ENCODE data around the gene STRN3. TPM values are rescaled to one million over a fixed set of nuclear protein-coding genes. Genes with fewer than 3 reads are reported as not detected.
"Not testable (repeated sequence)": the region's sequence is repeated elsewhere in the genome, so short reads cannot be mapped to it uniquely, and the experiment has no call there.

The STRN3 gene
- total RNA-seq, 2 experiments from 2014 or later: 21.8 to 24.1 TPM

GRCh38 chr14:31004007-31004406 is 22.2 kb downstream of the STRN3 start:
- POLR2A ChIA-PET; ATAC-seq (ENCODE audit: low read depth); H3K27ac Mint-ChIP-seq; H3K27me3 Mint-ChIP-seq; H3K9me3 Mint-ChIP-seq; H3K4me1 Mint-ChIP-seq; DNase-seq; H3K4me3 Mint-ChIP-seq: not testable (repeated sequence)
- peaks cover 41% of the 10 kb centered on the region for H3K36me3 Mint-ChIP-seq

DNA sequence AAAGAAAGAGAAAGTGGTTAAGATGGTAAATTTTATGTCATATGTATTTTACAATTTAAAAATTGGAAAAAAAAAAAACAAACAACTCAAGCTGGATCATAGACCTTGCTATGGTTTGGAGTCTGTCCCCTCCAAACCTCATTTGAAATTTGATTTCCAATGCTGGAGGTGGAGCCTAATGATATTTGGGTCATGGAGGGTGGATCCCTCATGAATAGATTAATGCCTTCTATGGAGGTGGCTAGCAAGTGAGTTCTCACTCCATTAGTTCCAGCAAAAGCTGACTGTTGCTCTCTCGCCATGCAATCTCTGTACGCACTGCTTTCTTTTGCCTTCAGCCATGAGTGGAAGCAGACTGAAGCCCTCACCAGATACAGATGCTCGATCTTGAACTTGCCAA is 22.9 kb downstream of the STRN3 start:
- ATAC-seq (ENCODE audit: low read depth) (no peak), DNase-seq (no peak)
- H3K4me1 Mint-ChIP-seq: peaks cover 10% of the 10 kb centered on the region
- peaks cover 48% of the 10 kb centered on the region for H3K36me3 Mint-ChIP-seq
- no peaks in the 10 kb centered on the region for H3K27me3 Mint-ChIP-seq
- POLR2A ChIA-PET: interaction anchor here (1.1 to 1.4 kb wide), 2 partner anchors 11 to 23 kb away, joined by 3 read pairs; partner anchors contain the start of gene STRN3
- H3K4me3 Mint-ChIP-seq: no peak overlapping the region
- peaks cover 7% of the 10 kb centered on the region for H3K9me3 Mint-ChIP-seq
- no peak overlapping the region for H3K27ac Mint-ChIP-seq

DNA sequence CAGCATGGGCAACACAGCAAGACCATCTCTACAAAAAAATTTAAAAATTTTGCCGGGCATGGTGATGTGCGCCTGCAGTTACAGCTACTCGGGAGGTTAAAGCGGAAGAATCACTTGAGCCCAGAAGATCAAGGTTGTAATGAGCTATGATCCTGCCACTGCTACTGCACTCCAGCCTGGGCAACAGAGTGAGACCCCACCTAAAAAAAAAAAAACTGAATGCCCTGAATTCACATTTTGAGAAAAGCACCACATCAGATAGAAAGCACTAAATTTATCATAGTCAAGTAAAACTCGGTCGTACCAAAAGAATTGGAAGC is 24.9 kb downstream of the STRN3 start:
- no peak for DNase-seq
- Mint-ChIP-seq H3K27me3 (no peaks in the 10 kb centered on the region), H3K9me3 (peaks cover 10% of the 10 kb centered on the region), H3K4me3 (no peak overlapping the region), H3K4me1 (peaks cover 10% of the 10 kb centered on the region), H3K36me3 (peaks cover 54% of the 10 kb centered on the region), H3K27ac (no peak overlapping the region)
- POLR2A ChIA-PET: no interaction called here
- ATAC-seq (ENCODE audit: low read depth): no peak

DNA sequence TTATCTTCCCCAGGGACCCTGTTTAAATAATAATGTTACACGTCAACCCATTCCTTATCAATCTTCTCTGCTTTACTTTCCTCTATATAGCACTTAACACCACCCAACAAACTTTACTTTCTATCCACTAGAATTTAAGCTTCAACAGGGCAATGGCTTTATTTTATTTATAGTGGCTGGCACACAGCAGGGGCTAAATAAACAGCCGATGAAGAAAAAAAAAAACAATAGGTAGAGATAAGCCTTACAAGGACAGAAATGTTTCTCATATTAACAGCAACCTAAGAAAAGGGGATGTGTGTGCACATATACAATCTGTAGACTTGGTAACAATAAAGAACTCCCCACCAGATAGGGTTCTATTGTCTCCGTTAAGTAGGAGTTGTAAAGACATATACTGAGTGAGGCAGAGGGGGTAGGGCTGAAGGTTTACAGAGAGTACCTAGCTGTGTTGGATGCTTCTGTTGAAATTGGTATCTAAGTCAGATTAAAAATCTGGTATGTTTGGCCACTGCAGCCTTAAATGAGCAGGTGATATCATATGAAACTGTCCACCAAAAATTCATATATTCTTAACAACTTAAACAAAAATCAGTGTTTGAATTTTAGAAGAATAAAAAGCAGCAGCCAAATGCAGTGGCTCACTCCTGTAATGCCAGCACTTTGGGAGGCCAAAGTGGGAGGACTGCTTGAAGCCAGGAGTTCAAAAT is 25.4 kb downstream of the STRN3 start:
- Mint-ChIP-seq H3K27me3 (no peaks in the 10 kb centered on the region), H3K4me3 (no peak overlapping the region), H3K36me3 (peaks cover 54% of the 10 kb centered on the region), H3K4me1 (peaks cover 10% of the 10 kb centered on the region), H3K27ac (no peak overlapping the region), H3K9me3 (peaks cover 10% of the 10 kb centered on the region)
- DNase-seq (no peak), ATAC-seq (ENCODE audit: low read depth) (no peak)
- POLR2A ChIA-PET: no interaction called here

GRCh38 chr14:30999038-30999773 is 27.0 kb downstream of the STRN3 start:
- no peak for ATAC-seq (ENCODE audit: low read depth)
- H3K4me1 Mint-ChIP-seq: peaks cover 12% of the 10 kb centered on the region
- H3K27me3 Mint-ChIP-seq: no peaks in the 10 kb centered on the region
- POLR2A ChIA-PET: no interaction called here
- H3K36me3 Mint-ChIP-seq: peaks cover 50% of the 10 kb centered on the region
- no peak for DNase-seq
- no peak overlapping the region for H3K4me3 Mint-ChIP-seq
- no peak overlapping the region for H3K27ac Mint-ChIP-seq
- H3K9me3 Mint-ChIP-seq: peaks cover 10% of the 10 kb centered on the region

DNA sequence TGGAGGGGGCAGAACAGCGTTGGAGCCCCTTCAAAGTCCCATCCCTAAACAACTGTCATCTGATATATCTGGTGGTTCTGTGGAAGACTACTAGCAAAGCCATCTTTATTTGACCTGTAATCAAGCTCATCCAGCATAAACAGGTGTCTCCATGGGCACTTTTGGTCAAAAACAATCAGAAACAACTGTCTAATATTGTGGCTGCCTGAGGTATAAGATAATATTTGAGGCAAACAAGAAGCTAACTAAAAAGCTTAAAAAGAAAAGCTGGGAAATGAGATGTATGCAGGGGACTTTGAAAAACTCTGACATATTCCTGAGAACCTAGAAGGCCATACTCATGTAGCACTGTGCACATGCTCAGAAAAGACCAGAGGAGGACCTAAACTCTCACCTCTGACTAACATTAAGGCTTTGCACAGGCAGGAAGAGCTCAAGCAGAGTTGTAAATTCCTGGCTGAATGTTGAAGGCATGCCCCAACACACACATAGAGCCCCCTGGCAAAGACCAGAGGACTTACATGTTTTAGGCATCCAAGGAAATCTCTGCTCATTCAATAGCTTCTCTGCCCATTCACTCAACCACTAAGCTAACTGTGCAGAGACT is 28.0 kb downstream of the STRN3 start:
- DNase-seq: no peak
- H3K4me1 Mint-ChIP-seq: peaks cover 10% of the 10 kb centered on the region
- H3K4me3 Mint-ChIP-seq: no peak overlapping the region
- ATAC-seq (ENCODE audit: low read depth): no peak
- POLR2A ChIA-PET: no interaction called here
- H3K36me3 Mint-ChIP-seq: peaks cover 48% of the 10 kb centered on the region
- H3K27ac Mint-ChIP-seq: no peak overlapping the region
- no peaks in the 10 kb centered on the region for H3K27me3 Mint-ChIP-seq
- peaks cover 10% of the 10 kb centered on the region for H3K9me3 Mint-ChIP-seq

GRCh38 chr14:30996892-30997659 is 29.1 kb downstream of the STRN3 start:
- no peak overlapping the region for H3K27ac Mint-ChIP-seq
- POLR2A ChIA-PET: no interaction called here
- H3K27me3 Mint-ChIP-seq: no peaks in the 10 kb centered on the region
- no peak for ATAC-seq (ENCODE audit: low read depth)
- H3K4me1 Mint-ChIP-seq: peaks cover 6% of the 10 kb centered on the region
- H3K4me3 Mint-ChIP-seq: no peak overlapping the region
- H3K9me3 Mint-ChIP-seq: peaks cover 10% of the 10 kb centered on the region
- DNase-seq: no peak
- peaks cover 43% of the 10 kb centered on the region for H3K36me3 Mint-ChIP-seq

DNA sequence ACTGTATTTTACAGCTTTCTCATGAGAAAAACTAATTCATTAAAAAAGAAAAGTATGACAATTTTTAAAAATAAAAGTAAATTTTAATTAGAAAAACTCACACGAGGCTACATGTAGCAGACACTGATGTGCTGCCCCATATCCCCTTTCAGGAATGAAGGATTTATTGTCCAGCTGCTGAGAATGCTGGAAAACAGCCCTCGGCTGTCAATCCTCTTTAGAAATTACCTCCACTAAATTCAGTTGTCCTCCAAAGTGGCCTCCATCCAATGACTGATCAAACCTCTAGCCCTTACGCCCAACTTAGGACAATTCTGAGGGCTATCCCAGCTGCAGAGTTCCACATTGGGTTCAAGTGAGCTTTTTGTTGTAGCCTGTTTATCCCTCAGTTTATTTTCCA is 30.5 kb downstream of the STRN3 start:
- Mint-ChIP-seq H3K27ac (no peak overlapping the region), H3K4me1 (peaks cover 8% of the 10 kb centered on the region), H3K4me3 (no peak overlapping the region), H3K36me3 (peaks cover 38% of the 10 kb centered on the region), H3K27me3 (no peaks in the 10 kb centered on the region), H3K9me3 (peaks cover 8% of the 10 kb centered on the region)
- POLR2A ChIA-PET: interaction anchor here (0.8 kb wide), 1 partner anchor 18 kb away, joined by 4 read pairs; no protein-coding TSS in a partner anchor
- DNase-seq (no peak), ATAC-seq (ENCODE audit: low read depth) (no peak)

DNA sequence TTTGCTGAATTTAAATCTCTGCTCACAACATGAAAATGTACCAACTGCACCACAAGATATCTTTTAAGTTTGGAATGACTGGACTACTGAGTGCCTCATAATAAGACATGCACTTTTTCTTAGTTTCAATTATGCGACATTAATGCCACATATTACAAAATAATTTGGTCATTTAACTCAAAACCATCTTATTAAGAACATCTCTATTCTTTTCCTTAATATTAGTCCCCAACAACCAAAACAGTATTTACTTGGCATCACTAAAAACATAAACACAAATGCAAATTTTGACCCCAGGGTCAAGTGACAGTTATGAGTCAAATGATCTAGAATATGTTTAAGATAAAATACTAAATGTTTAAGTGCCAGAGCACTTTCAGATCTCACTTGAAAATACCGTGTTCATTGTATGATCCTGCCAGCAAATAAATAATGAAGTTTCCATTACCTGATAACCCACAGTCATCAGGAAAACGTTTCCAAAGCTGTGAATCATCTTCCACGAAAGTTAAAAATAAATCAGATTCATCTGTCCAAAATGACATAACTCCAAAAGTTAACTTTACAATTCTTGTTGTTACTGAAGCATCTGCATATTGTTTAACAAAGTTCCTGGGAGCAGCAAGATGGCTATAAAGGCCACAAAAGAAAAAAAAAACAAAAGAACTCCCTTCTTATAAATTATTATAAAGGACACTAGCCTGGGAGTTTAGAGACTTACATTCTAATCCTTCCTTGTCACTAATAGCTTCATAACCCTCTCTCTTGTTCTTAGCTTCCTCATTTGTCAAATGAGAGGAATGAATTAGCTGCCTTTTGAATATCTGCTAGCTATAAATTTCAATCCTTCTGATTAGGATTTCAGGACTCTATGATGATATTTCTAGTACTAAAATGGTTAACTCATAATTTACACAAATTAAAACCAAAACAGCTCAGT is 31.2 kb downstream of the STRN3 start:
- ATAC-seq (ENCODE audit: low read depth): no peak
- no peaks in the 10 kb centered on the region for H3K27me3 Mint-ChIP-seq
- H3K9me3 Mint-ChIP-seq: peaks cover 6% of the 10 kb centered on the region
- no peak for DNase-seq
- POLR2A ChIA-PET: interaction anchor here (0.8 kb wide), 1 partner anchor 19 kb away, joined by 4 read pairs; no protein-coding TSS in a partner anchor
- peaks cover 33% of the 10 kb centered on the region for H3K36me3 Mint-ChIP-seq
- H3K4me1 Mint-ChIP-seq: peaks cover 8% of the 10 kb centered on the region
- H3K27ac Mint-ChIP-seq: no peak overlapping the region
- H3K4me3 Mint-ChIP-seq: no peak overlapping the region

GRCh38 chr14:30993071-30993470 is 33.1 kb downstream of the STRN3 start:
- DNase-seq (no peak), ATAC-seq (ENCODE audit: low read depth) (no peak)
- H3K36me3 Mint-ChIP-seq: peaks cover 20% of the 10 kb centered on the region
- POLR2A ChIA-PET: interaction anchor here (0.6 to 0.8 kb wide), 3 partner anchors 10 to 428 kb away, joined by 3 to 4 read pairs (median 3); partner anchors contain the start of gene HEATR5A
- H3K4me3 Mint-ChIP-seq: no peak overlapping the region
- no peak overlapping the region for H3K27ac Mint-ChIP-seq
- H3K9me3 Mint-ChIP-seq: peaks cover 3% of the 10 kb centered on the region
- H3K4me1 Mint-ChIP-seq: peaks cover 9% of the 10 kb centered on the region
- H3K27me3 Mint-ChIP-seq: no peaks in the 10 kb centered on the region

DNA sequence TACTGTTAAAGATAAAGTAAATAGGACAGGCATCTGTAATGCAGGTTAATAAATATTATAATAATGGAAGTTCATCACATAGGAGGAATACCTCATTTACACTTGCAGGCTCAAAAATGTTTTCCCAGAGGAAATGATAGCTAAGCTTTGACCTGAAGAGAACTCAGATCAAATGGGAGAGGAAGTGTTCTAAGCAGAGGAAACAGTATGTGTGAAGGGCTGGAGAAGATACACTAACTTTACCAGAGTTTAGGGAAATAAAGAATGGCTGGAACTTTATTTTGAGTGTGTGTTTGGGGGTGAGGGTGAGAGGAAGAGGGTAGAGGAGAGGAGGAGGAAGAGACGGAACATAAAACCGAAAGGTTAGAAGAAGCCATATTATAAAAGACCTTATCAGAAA is 34.8 kb downstream of the STRN3 start:
- Mint-ChIP-seq H3K27ac (no peak overlapping the region), H3K27me3 (no peaks in the 10 kb centered on the region), H3K4me3 (no peak overlapping the region), H3K9me3 (no peaks in the 10 kb centered on the region), H3K4me1 (peaks cover 9% of the 10 kb centered on the region), H3K36me3 (peaks cover 10% of the 10 kb centered on the region)
- DNase-seq (no peak), ATAC-seq (ENCODE audit: low read depth) (no peak)
- POLR2A ChIA-PET: no interaction called here

DNA sequence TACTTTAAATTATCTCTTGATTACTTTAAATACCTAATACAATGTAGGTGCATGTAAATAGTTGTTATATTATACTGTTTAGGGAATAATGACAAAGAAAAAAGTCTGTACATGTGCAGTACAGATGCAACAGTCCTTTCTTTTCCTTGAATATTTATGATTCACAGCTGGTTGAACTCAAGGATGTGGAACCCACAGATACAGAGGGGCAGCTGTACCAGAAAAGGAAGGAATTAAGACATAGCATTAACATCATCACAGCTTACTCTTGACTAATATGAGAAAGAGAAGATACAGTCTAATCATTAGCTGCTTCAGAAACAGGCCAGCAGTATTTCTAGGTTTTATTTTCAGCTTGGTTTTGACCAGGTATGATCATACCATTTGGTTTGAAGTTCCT is 35.4 kb downstream of the STRN3 start:
- Mint-ChIP-seq H3K27ac (no peak overlapping the region), H3K9me3 (no peaks in the 10 kb centered on the region), H3K36me3 (peaks cover 10% of the 10 kb centered on the region), H3K27me3 (no peaks in the 10 kb centered on the region), H3K4me3 (no peak overlapping the region), H3K4me1 (peaks cover 9% of the 10 kb centered on the region)
- POLR2A ChIA-PET: no interaction called here
- no peak for DNase-seq
- ATAC-seq (ENCODE audit: low read depth): no peak
